Measurements from ENCODE around the gene SLC13A4.
"Not testable (repeated sequence)": the region's sequence is repeated elsewhere in the genome, so short reads cannot be mapped to it uniquely, and the experiment has no call there.

SLC13A4 gene

DNA sequence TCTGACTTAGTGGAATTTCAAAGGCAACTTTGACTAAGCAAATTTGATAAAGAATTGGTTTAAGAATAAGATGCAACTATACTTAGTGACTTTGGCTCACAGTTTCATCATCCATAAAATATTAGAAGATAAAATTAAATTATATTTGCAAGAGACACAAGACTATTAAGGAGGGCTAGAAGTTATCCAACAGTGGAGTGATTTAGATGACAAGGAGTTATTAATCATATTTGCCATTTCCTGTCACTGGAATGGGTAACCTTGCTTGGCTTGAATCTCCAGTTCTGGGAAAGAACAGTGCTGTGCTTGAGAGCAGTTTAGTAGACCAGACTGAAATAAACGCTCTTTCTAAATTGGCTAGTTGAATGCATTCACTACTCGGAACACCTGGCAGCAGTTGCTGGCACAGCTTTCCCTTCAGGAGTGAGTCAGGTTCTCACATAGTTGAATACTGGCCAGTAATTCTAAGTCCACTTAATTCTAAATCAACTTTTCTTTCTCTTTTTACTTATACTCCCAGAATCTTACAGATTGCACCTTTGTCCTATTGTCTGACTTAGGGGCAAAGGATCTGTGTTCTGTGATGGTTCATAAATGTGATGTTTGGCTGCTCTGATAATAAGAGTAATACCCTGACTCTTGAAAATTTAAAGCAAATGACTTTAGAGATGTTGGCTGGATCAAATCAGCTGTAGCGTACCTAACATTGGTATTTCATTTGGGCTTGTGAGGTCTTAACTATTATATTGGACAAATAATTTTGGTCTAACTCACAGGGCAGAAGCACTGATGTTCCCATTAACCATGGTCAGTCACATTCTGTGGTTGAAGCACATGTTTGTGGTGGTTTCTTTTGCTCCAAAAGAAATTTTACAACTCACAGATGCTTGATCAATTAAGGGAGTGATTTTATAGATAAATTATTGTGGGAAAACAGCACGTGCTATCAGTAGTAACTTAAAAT, 49.1 kb downstream of the SLC13A4 start:
- no peak overlapping the region for H3K4me3 ChIP-seq (ENCODE audit: low read depth, low read length)
- H3K36me3 ChIP-seq (ENCODE audit: insufficient read depth, low read length): peaks cover 16% of the 10 kb centered on the region
- peaks cover 15% of the 10 kb centered on the region for H3K79me2 ChIP-seq (ENCODE audit: control insufficient read depth, insufficient read depth, low read length, unreplicated experiment)
- H3K27me3 ChIP-seq (ENCODE audit: insufficient read depth, low read length): no peaks in the 10 kb centered on the region
- H2AFZ ChIP-seq (ENCODE audit: low read length, unreplicated experiment): no peak overlapping the region
- H3K4me1 ChIP-seq (ENCODE audit: control insufficient read depth, insufficient read depth, low read length, unreplicated experiment): peaks cover 22% of the 10 kb centered on the region
- no peak overlapping the region for H3K27ac ChIP-seq (ENCODE audit: low read depth, low read length)

GRCh38 chr7:135673360-135673706, 54.7 kb downstream of the SLC13A4 start:
- H3K79me2 ChIP-seq (ENCODE audit: control insufficient read depth, insufficient read depth, low read length, unreplicated experiment): peaks cover 64% of the 10 kb centered on the region
- peak overlapping the region; percentile 70 for H3K27ac ChIP-seq (ENCODE audit: low read depth, low read length)

GRCh38 chr7:135672560-135673359, 55.2 kb downstream of the SLC13A4 start:
- Histone ChIP-seq H3K27me3 (ENCODE audit: insufficient read depth, low read length) (no peaks in the 10 kb centered on the region), H3K36me3 (ENCODE audit: insufficient read depth, low read length) (peaks cover 16% of the 10 kb centered on the region), H3K4me1 (ENCODE audit: control insufficient read depth, insufficient read depth, low read length, unreplicated experiment) (peaks cover 44% of the 10 kb centered on the region), H3K27ac (ENCODE audit: low read depth, low read length) (peak overlapping the region; percentile 70), H2AFZ (ENCODE audit: low read length, unreplicated experiment) (no peak overlapping the region), H3K4me3 (ENCODE audit: low read depth, low read length) (peak overlapping the region; percentile 39; the same call in 1 of the 2 replicates), H3K79me2 (ENCODE audit: control insufficient read depth, insufficient read depth, low read length, unreplicated experiment) (peaks cover 64% of the 10 kb centered on the region)

More at GRCh38 chr7:135673360-135673706, 54.7 kb downstream of the SLC13A4 start:
- H2AFZ ChIP-seq (ENCODE audit: low read length, unreplicated experiment): no peak overlapping the region
- peaks cover 16% of the 10 kb centered on the region for H3K36me3 ChIP-seq (ENCODE audit: insufficient read depth, low read length)
- H3K27me3 ChIP-seq (ENCODE audit: insufficient read depth, low read length): no peaks in the 10 kb centered on the region
- H3K4me3 ChIP-seq (ENCODE audit: low read depth, low read length): peak overlapping the region; percentile 39; the same call in 1 of the 2 replicates
- peaks cover 49% of the 10 kb centered on the region for H3K4me1 ChIP-seq (ENCODE audit: control insufficient read depth, insufficient read depth, low read length, unreplicated experiment)

GRCh38 chr7:135670179-135670578, 57.8 kb downstream of the SLC13A4 start:
- Histone ChIP-seq H3K27me3 (ENCODE audit: insufficient read depth, low read length) (no peaks in the 10 kb centered on the region), H2AFZ (ENCODE audit: low read length, unreplicated experiment) (no peak overlapping the region), H3K79me2 (ENCODE audit: control insufficient read depth, insufficient read depth, low read length, unreplicated experiment) (peaks cover 87% of the 10 kb centered on the region), H3K27ac (ENCODE audit: low read depth, low read length) (peak overlapping the region; percentile 79), H3K4me3 (ENCODE audit: low read depth, low read length) (peak overlapping the region; percentile 5; the same call in 1 of the 2 replicates), H3K36me3 (ENCODE audit: insufficient read depth, low read length) (peaks cover 7% of the 10 kb centered on the region), H3K4me1 (ENCODE audit: control insufficient read depth, insufficient read depth, low read length, unreplicated experiment) (peaks cover 53% of the 10 kb centered on the region)

GRCh38 chr7:135669774-135670173, 58.2 kb downstream of the SLC13A4 start:
- Histone ChIP-seq H3K27me3 (ENCODE audit: insufficient read depth, low read length) (no peaks in the 10 kb centered on the region), H2AFZ (ENCODE audit: low read length, unreplicated experiment) (no peak overlapping the region), H3K4me1 (ENCODE audit: control insufficient read depth, insufficient read depth, low read length, unreplicated experiment) (peaks cover 56% of the 10 kb centered on the region), H3K4me3 (ENCODE audit: low read depth, low read length) (0 out of 2 replicates have a peak overlapping the region, but pooled peaks have one; percentile 5), H3K79me2 (ENCODE audit: control insufficient read depth, insufficient read depth, low read length, unreplicated experiment) (peaks cover 91% of the 10 kb centered on the region), H3K36me3 (ENCODE audit: insufficient read depth, low read length) (peaks cover 6% of the 10 kb centered on the region), H3K27ac (ENCODE audit: low read depth, low read length) (peak overlapping the region; percentile 79)

- not testable (repeated sequence) for H3K4me3 ChIP-seq (ENCODE audit: low read depth, low read length); H3K27me3 ChIP-seq (ENCODE audit: insufficient read depth, low read length); H3K36me3 ChIP-seq (ENCODE audit: insufficient read depth, low read length); H2AFZ ChIP-seq (ENCODE audit: low read length, unreplicated experiment)
- H3K27ac ChIP-seq (ENCODE audit: low read depth, low read length): peak overlapping the region; percentile 79; the same call in 1 of the 2 replicates
- peaks cover 92% of the 10 kb centered on the region for H3K79me2 ChIP-seq (ENCODE audit: control insufficient read depth, insufficient read depth, low read length, unreplicated experiment)
- H3K4me1 ChIP-seq (ENCODE audit: control insufficient read depth, insufficient read depth, low read length, unreplicated experiment): peaks cover 62% of the 10 kb centered on the region
Observed at GRCh38 chr7:135668852-135669395, 59.1 kb downstream of the SLC13A4 start.

- not testable (repeated sequence) for H3K27ac ChIP-seq (ENCODE audit: low read depth, low read length); H2AFZ ChIP-seq (ENCODE audit: low read length, unreplicated experiment); H3K36me3 ChIP-seq (ENCODE audit: insufficient read depth, low read length); H3K27me3 ChIP-seq (ENCODE audit: insufficient read depth, low read length); H3K4me3 ChIP-seq (ENCODE audit: low read depth, low read length)
- Histone ChIP-seq H3K4me1 (ENCODE audit: control insufficient read depth, insufficient read depth, low read length, unreplicated experiment) (peaks cover 56% of the 10 kb centered on the region), H3K79me2 (ENCODE audit: control insufficient read depth, insufficient read depth, low read length, unreplicated experiment) (peaks cover 94% of the 10 kb centered on the region)
Observed at GRCh38 chr7:135667626-135668025, 60.4 kb downstream of the SLC13A4 start.

DNA sequence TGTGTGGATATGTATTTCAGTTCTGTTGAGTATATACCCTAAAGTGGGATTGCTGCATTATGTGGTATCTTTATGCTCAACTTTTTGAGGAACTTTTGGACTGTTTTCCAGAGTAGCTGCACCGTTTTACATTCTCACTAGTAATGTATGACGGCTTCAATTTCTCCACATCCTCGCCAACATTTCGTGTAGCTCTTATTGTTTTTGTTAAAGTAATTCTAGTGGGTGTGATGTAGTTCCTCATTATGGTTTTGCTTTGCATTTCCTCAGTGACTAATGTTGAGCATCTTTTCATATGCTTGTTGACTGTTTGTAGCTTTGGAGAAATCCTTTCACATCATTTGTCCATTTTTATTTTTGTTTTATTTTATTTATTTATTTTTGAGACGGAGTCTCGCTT, 61.1 kb downstream of the SLC13A4 start:
- Histone ChIP-seq H3K27ac (ENCODE audit: low read depth, low read length) (no peak overlapping the region), H2AFZ (ENCODE audit: low read length, unreplicated experiment) (no peak overlapping the region), H3K4me1 (ENCODE audit: control insufficient read depth, insufficient read depth, low read length, unreplicated experiment) (peaks cover 53% of the 10 kb centered on the region), H3K36me3 (ENCODE audit: insufficient read depth, low read length) (no peaks in the 10 kb centered on the region), H3K79me2 (ENCODE audit: control insufficient read depth, insufficient read depth, low read length, unreplicated experiment) (peaks cover 88% of the 10 kb centered on the region), H3K4me3 (ENCODE audit: low read depth, low read length) (no peak overlapping the region), H3K27me3 (ENCODE audit: insufficient read depth, low read length) (no peaks in the 10 kb centered on the region)

- no peak overlapping the region for H3K4me3 ChIP-seq (ENCODE audit: low read depth, low read length)
- no peaks in the 10 kb centered on the region for H3K27me3 ChIP-seq (ENCODE audit: insufficient read depth, low read length)
- H3K4me1 ChIP-seq (ENCODE audit: control insufficient read depth, insufficient read depth, low read length, unreplicated experiment): peaks cover 47% of the 10 kb centered on the region
- H3K36me3 ChIP-seq (ENCODE audit: insufficient read depth, low read length): no peaks in the 10 kb centered on the region
- no peak overlapping the region for H2AFZ ChIP-seq (ENCODE audit: low read length, unreplicated experiment)
- H3K79me2 ChIP-seq (ENCODE audit: control insufficient read depth, insufficient read depth, low read length, unreplicated experiment): peaks cover 81% of the 10 kb centered on the region
- no peak overlapping the region for H3K27ac ChIP-seq (ENCODE audit: low read depth, low read length)
Observed at GRCh38 chr7:135666156-135666555, 61.8 kb downstream of the SLC13A4 start.

DNA sequence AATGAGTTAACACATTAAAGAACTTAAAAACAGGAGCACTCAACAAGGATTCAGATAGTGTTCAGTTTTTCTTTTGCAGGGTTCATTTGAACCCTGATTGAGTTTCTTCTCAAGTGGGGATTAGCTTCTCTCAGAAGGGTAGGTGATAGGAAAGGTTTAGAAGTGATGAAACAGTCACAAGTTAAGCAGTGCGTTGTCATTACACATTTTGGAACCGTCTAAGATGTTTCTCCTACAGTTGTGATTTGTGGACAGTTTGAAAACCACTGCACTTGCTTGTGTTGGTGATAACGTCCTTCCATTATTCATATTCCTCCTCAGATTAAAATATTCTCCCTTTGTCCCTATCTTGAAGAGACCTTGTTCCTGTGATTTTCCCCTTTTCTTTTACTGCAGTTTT, 62.9 kb downstream of the SLC13A4 start:
- no peaks in the 10 kb centered on the region for H3K27me3 ChIP-seq (ENCODE audit: insufficient read depth, low read length)
- H3K4me3 ChIP-seq (ENCODE audit: low read depth, low read length): peak overlapping the region; percentile 97; the same call in 1 of the 2 replicates
- peak overlapping the region; percentile 98 for H3K27ac ChIP-seq (ENCODE audit: low read depth, low read length)
- no peaks in the 10 kb centered on the region for H3K36me3 ChIP-seq (ENCODE audit: insufficient read depth, low read length)
- peaks cover 37% of the 10 kb centered on the region for H3K4me1 ChIP-seq (ENCODE audit: control insufficient read depth, insufficient read depth, low read length, unreplicated experiment)
- H2AFZ ChIP-seq (ENCODE audit: low read length, unreplicated experiment): no peak overlapping the region
- H3K79me2 ChIP-seq (ENCODE audit: control insufficient read depth, insufficient read depth, low read length, unreplicated experiment): peaks cover 70% of the 10 kb centered on the region

Measured in ACC112 (cell line).